ENCODE results near the gene SEC22A.

The SEC22A gene

GRCh38 chr3:123271466-123272159, 69.9 kb downstream of the SEC22A start:
- DNase-seq = no peak

GRCh38 chr3:123272547-123272946, 70.8 kb downstream of the SEC22A start:
- no peak for DNase-seq

- no peak for DNase-seq
Measured at GRCh38 chr3:123275691-123276090, 73.9 kb downstream of the SEC22A start.

GRCh38 chr3:123276346-123277006, 74.7 kb downstream of the SEC22A start:
- DNase-seq = no peak

GRCh38 chr3:123277106-123277505, 75.4 kb downstream of the SEC22A start:
- no peak for DNase-seq

GRCh38 chr3:123278446-123278845, 76.7 kb downstream of the SEC22A start:
- no peak for DNase-seq

- no peak for DNase-seq
Measured at GRCh38 chr3:123279121-123279520, 77.4 kb downstream of the SEC22A start.

GRCh38 chr3:123281406-123281805, 79.7 kb downstream of the SEC22A start:
- no peak for DNase-seq

GRCh38 chr3:123281929-123282328, 80.2 kb downstream of the SEC22A start:
- DNase-seq = no peak

GRCh38 chr3:123282461-123282860, 80.7 kb downstream of the SEC22A start:
- no peak for DNase-seq

GRCh38 chr3:123283074-123283473, 81.3 kb downstream of the SEC22A start:
- no peak for DNase-seq

GRCh38 chr3:123283657-123284398, 82.1 kb downstream of the SEC22A start:
- no peak for DNase-seq

- DNase-seq = no peak
Measured at GRCh38 chr3:123284399-123285010, 82.8 kb downstream of the SEC22A start.

GRCh38 chr3:123285066-123285465, 83.3 kb downstream of the SEC22A start:
- no peak for DNase-seq

GRCh38 chr3:123285479-123285878, 83.7 kb downstream of the SEC22A start:
- DNase-seq = no peak

- no peak for DNase-seq
Measured at GRCh38 chr3:123285931-123286307, 84.2 kb downstream of the SEC22A start.

GRCh38 chr3:123286308-123287023, 84.7 kb downstream of the SEC22A start:
- DNase-seq = no peak

- DNase-seq = no peak
Measured at GRCh38 chr3:123287051-123287961, 85.6 kb downstream of the SEC22A start.

- no peak for DNase-seq
Measured at GRCh38 chr3:123287962-123288302, 86.2 kb downstream of the SEC22A start.

- DNase-seq = no peak
Measured at GRCh38 chr3:123289391-123290106, 87.8 kb downstream of the SEC22A start.
